GM19351 (cell line): ENCODE results near the gene TSPAN12.
A peak's percentile ranks its signal among the peaks of the same experiment; 100 is the strongest.

Experiments
- ATAC-seq: cut with Tn5 transposase; IDR thresholded peaks from one replicate; pipeline ENCODE4 v1.9.1; 2021; ENCODE audit warnings: mild to moderate bottlenecking, moderate library complexity; ENCODE audit not compliant: unreplicated experiment

The TSPAN12 gene

GRCh38 chr7:120843109-120843508 lies 14.8 kb downstream of the TSPAN12 start:
- no peak for ATAC-seq

DNA sequence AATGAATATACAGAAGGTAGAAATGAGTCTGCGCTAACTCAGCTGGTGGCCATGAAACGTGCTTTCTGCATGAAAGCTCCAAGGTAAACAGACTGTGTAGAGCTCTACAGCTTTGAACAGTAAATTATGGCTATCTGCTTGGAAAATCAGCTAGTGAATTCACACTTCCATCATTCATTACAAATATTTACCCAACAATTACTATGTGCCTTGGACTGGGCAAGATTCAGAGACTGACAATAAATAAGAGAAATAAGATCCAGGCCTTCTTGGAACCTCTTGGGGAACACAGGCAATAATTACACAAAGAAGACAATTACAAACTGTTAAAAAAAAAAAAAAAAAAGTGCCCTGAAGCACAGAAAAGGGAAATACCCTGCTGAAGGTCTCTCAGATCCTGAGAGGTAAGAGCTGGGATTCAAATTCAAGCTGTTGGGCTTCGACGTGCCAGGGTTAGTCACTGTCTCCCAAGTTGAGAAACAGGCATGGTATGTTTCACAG lies 15.8 kb downstream of the TSPAN12 start:
- ATAC-seq: no peak

DNA sequence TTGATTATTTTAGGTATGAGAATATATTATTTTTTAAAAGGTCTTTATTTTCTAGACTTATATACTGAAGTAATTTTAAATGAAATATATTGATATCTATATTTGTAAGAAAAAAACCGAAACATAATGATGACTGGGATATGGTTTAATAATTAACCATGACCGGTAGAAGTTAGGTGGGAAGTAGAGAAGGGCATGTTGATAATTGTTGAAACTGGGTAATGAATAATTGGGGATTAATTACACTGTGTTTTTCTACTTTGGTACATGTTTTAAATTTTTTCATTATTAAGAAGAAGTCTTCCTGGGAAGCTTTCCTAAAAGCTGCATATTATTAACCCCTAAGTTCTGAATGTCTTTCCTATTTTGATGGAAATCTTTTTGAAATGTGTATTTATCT lies 16.3 kb downstream of the TSPAN12 start:
- no peak for ATAC-seq

GRCh38 chr7:120838281-120838682 lies 19.7 kb downstream of the TSPAN12 start:
- ATAC-seq: peak; percentile 82

GRCh38 chr7:120837599-120837998 lies 20.3 kb downstream of the TSPAN12 start:
- peak; percentile 42 for ATAC-seq

DNA sequence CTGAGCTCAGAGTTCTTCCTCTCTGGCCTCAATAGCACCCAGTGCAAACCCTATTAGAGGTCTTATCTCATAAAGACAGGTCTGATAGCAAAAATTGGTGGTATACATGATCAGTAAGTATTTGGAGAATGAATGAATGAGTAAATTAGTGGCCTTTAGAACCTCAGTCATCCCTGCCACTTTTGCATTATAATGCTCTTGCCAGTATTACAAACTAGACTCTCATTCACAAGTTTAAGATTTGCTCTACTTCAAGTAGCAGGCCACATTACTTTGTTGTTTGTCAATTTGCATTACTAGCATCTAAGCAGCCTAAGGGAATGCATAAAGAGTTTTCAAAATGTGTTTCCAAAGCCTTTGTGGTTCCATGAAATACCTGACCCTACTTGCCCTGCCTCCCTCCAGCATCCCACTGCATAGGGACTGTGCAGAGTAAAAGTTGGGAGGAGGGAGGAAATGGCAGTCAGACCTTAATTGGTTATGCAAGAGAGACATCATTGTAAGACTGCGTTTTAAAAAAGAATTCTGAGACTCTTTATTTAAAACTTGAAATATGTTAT lies 21.3 kb downstream of the TSPAN12 start:
- ATAC-seq: no peak

- ATAC-seq: no peak
Observed at GRCh38 chr7:120834726-120835125, 23.2 kb downstream of the TSPAN12 start.

- ATAC-seq: no peak
Observed at GRCh38 chr7:120833546-120833945, 24.4 kb downstream of the TSPAN12 start.

DNA sequence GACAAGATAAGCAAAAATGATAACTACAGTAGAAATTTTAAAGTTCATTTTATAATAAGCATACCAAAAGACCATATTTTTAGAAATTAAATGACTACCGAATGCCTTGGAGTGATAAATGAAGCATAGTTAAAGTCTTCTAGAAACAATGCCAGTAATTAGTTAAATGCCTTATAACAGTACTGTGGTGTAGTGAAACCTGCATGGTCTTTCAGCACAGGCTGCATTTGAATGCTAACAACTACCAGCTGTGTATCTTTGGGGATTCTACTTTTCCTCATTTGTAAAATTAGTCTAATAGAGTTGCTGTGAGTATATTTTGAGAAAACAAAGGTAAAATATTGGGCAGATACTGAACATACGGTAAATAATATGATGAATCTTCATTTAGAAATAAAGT lies 25.1 kb downstream of the TSPAN12 start:
- ATAC-seq: no peak

- no peak for ATAC-seq
Observed at GRCh38 chr7:120831260-120831659, 26.7 kb downstream of the TSPAN12 start.

GRCh38 chr7:120829487-120829886 lies 28.5 kb downstream of the TSPAN12 start:
- ATAC-seq: no peak

DNA sequence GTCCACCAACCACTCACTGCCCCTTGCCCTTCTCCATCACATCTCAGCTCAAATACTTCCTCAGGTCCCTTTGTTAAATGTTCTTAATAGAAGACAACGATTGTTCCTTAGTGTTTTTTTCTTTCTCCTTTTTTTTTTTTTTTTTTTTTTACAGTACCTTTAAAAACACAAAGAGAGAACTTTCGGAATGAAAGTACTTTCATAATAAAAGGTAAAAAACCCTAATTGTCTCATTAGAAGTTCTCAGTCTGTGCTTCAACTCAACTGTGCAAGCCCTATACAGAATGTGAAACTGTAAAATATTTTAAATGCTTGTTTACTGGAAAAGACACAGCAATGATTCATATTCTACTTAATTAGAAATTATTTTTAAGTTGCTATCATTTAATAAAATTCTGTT lies 29.4 kb downstream of the TSPAN12 start:
- ATAC-seq: no peak

GRCh38 chr7:120827371-120828118 lies 30.4 kb downstream of the TSPAN12 start:
- ATAC-seq: no peak

GRCh38 chr7:120825576-120825975 lies 32.4 kb downstream of the TSPAN12 start:
- no peak for ATAC-seq

GRCh38 chr7:120825152-120825551 lies 32.8 kb downstream of the TSPAN12 start:
- ATAC-seq: no peak

- no peak for ATAC-seq
Observed at GRCh38 chr7:120819861-120820260, 38.1 kb downstream of the TSPAN12 start.

DNA sequence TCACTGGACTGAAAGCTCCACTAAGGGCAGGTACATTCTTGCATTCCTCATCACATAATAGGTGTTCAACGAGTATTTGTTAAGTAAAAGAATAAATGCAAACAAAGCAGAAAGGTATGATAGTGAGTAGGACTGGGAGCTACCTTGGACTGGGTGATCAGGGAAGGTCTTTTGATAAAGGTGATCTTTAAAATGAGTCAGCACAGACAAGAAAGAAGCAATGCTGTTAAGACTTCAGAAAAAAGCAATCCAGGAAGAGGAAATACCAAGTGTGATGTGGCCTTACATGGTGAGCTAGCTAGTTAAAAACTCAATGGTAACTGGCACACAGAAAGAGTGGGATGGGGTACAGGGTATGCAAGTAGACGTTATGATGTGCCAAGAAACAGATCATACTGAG lies 40.1 kb downstream of the TSPAN12 start:
- ATAC-seq: no peak

- ATAC-seq: no peak
Observed at GRCh38 chr7:120814253-120814939, 43.5 kb downstream of the TSPAN12 start.

DNA sequence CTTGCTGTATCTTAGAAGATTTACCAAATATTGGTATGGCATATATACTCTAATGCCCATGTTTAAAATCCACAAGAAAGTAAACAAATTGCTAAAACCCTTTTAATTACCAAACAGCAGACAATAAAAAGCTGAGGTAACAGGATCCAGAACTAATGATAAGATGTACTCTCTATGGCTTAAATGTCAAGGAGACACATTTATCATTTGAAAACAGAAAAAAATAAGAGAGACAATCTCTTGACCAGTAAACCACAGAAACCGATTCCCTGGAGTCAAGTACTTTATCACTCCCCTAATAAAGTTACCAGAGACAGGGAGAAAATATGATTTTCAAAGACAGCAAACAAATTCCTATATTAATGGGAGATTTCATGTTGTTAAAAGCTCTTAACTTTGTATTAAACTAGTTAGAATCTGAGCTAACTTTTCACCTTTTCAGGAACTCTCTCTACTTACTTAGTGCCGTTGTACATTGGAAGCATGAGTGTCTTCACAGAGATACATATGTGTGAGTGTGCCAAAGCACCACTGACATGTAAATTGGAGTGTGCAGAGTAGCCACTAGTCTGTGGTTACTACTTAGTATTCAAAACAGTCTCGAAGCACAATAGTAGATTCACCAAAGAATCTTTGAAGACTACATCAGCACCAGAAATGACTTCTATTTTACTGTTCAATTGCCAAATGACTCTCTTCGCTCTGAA lies 44.2 kb downstream of the TSPAN12 start:
- no peak for ATAC-seq

GRCh38 chr7:120813089-120813488 lies 44.9 kb downstream of the TSPAN12 start:
- no peak for ATAC-seq

GRCh38 chr7:120809260-120809659 lies 48.7 kb downstream of the TSPAN12 start:
- ATAC-seq: no peak
